ENCODE measurements around the gene LMX1B. TPM values are rescaled to one million over a fixed set of nuclear protein-coding genes. Genes with fewer than 3 reads are reported as not detected.

Gene LMX1B
- total RNA-seq, 1 donor from 2014 or later = 1.3 TPM

- intact Hi-C loops (cut with micrococcal nuclease) = no loop called here
- no peak for DNase-seq
Observed at GRCh38 chr9:126586236-126586635, 27.5 kb upstream of the LMX1B start.

GRCh38 chr9:126587187-126588185 lies 26.2 kb upstream of the LMX1B start:
- Histone ChIP-seq H3K27ac (replicated peaks) (peak overlapping the region; percentile 90), H3K27me3 (ENCODE audit: low read depth) (no peaks in the 10 kb centered on the region), H3K36me3 (no peaks in the 10 kb centered on the region), H3K4me1 (peaks cover 36% of the 10 kb centered on the region), H3K4me3 (peak overlapping the region; percentile 26), H3K9me3 (replicated peaks) (no peaks in the 10 kb centered on the region)
- intact Hi-C loops (cut with micrococcal nuclease) = no loop called here
- peak; percentile 83 for DNase-seq
- TF ChIP-seq CTCF (IDR thresholded peaks at IDR 0.05; ENCODE audit: borderline replicate concordance) = no peak

More at GRCh38 chr9:126586236-126586635, 27.5 kb upstream of the LMX1B start:
- Histone ChIP-seq H3K27ac (replicated peaks) (no peak overlapping the region), H3K36me3 (no peaks in the 10 kb centered on the region), H3K4me1 (peaks cover 36% of the 10 kb centered on the region), H3K27me3 (ENCODE audit: low read depth) (no peaks in the 10 kb centered on the region), H3K4me3 (no peak overlapping the region), H3K9me3 (replicated peaks) (no peaks in the 10 kb centered on the region)
- no peak for TF ChIP-seq CTCF (IDR thresholded peaks at IDR 0.05; ENCODE audit: borderline replicate concordance)

DNA sequence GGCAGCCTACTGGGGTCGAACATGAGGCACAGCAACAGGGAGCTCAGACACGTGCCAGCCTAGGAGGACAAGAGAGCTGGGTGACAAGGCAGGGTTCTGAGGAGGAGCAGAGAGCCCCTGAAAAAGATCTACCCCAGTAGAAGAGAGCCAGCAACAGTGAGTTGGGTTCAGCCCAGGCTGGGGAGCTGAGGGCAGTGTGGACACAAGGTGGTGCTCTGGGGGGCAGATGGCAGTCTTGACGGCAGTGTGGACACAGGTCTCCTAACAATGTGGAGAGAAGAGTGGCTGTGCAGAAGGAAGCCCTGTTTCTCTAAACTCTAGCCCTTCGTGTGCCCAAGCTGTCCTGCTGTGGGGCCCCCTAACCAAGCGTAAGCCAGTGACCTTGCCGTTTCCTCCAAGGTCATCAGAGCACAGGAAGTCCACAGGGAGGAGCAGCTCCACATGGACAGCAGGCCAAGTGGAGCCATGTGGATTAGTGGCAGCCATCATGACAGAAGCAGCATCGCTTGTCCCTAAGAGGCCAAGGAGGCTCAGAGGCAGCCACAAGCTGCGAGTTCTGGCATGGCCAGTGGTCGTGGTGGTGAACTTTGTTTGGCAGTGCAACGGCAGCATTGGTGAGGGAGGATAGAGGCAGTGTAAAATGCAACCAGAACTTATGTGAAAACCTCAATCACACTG lies 25.1 kb upstream of the LMX1B start:
- Histone ChIP-seq H3K4me1 (peaks cover 36% of the 10 kb centered on the region), H3K9me3 (replicated peaks) (no peaks in the 10 kb centered on the region), H3K27ac (replicated peaks) (peak overlapping the region; percentile 90), H3K36me3 (no peaks in the 10 kb centered on the region), H3K27me3 (ENCODE audit: low read depth) (peaks cover 4% of the 10 kb centered on the region), H3K4me3 (no peak overlapping the region)
- no peak for TF ChIP-seq CTCF (IDR thresholded peaks at IDR 0.05; ENCODE audit: borderline replicate concordance)
- intact Hi-C loops (cut with micrococcal nuclease) = no loop called here
- no peak for DNase-seq

- intact Hi-C loops (cut with micrococcal nuclease) = no loop called here
- Histone ChIP-seq H3K4me3 (no peak overlapping the region), H3K27ac (replicated peaks) (peak overlapping the region; percentile 90), H3K4me1 (peaks cover 36% of the 10 kb centered on the region), H3K27me3 (ENCODE audit: low read depth) (peaks cover 4% of the 10 kb centered on the region), H3K36me3 (no peaks in the 10 kb centered on the region), H3K9me3 (replicated peaks) (no peaks in the 10 kb centered on the region)
- DNase-seq = no peak
- TF ChIP-seq CTCF (IDR thresholded peaks at IDR 0.05; ENCODE audit: borderline replicate concordance) = no peak
Observed at GRCh38 chr9:126589349-126589748, 24.4 kb upstream of the LMX1B start.

DNA sequence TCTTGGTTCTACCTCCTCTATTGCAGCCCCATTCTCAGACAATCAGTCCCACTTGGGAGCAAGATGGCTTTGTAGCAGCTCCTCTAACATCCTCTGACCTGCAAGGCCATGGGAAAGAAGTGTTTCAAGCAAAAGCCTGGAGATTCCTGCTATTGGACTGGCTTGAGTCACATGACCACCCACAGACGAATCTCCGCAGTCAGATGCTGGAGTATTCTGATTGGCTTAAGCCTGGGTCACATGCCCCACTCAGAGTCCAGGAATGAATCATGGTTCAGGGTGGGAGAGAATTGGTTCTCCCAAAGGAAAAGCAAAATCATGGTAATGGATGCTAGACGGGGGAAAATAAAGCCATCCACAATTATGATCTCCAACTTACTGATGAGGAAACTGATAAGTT lies 22.6 kb upstream of the LMX1B start:
- Histone ChIP-seq H3K27me3 (ENCODE audit: low read depth) (peaks cover 17% of the 10 kb centered on the region), H3K4me1 (peaks cover 36% of the 10 kb centered on the region), H3K4me3 (no peak overlapping the region), H3K9me3 (replicated peaks) (no peaks in the 10 kb centered on the region), H3K36me3 (no peaks in the 10 kb centered on the region), H3K27ac (replicated peaks) (no peak overlapping the region)
- TF ChIP-seq CTCF (IDR thresholded peaks at IDR 0.05; ENCODE audit: borderline replicate concordance) = no peak
- intact Hi-C loops (cut with micrococcal nuclease) = no loop called here
- no peak for DNase-seq
